ENCODE results near the gene BLOC1S6. TPM values are rescaled to one million over a fixed set of nuclear protein-coding genes. Genes with fewer than 3 reads are reported as not detected.
A peak's percentile ranks its signal among the peaks of the same experiment; 100 is the strongest.

Gene BLOC1S6
- total and polyA plus RNA-seq, 9 of the 15 experiments (the other 6 are each of a cell fraction or from before 2014, with no cell fraction given), result 18.2 to 72.4 (median 38.4) TPM

DNA sequence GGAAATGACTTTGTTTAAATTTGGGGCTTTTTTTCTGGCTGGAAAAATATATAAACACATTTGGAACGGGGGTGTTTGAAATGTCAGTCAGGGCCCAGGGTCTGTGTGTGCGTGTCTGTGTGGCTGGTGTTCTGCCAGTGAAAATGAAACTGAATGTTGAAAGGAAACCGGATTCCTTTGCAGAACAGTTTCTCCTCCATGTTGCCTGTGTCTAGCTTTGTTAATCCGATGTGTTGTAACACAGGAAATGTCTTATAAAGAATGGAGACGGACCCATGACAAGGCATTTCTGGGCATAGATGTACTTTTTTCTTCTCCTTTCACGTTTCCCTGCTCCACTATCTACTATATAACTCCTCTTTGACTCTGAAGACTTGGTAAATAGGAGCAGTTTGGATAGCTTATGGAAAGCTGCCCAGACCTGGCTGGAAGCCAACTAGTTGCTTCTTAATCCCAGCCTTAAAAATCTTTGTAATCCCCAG, 50.4 kb downstream of the BLOC1S6 start (continued):
- TF ChIP-seq, protein P1, sequence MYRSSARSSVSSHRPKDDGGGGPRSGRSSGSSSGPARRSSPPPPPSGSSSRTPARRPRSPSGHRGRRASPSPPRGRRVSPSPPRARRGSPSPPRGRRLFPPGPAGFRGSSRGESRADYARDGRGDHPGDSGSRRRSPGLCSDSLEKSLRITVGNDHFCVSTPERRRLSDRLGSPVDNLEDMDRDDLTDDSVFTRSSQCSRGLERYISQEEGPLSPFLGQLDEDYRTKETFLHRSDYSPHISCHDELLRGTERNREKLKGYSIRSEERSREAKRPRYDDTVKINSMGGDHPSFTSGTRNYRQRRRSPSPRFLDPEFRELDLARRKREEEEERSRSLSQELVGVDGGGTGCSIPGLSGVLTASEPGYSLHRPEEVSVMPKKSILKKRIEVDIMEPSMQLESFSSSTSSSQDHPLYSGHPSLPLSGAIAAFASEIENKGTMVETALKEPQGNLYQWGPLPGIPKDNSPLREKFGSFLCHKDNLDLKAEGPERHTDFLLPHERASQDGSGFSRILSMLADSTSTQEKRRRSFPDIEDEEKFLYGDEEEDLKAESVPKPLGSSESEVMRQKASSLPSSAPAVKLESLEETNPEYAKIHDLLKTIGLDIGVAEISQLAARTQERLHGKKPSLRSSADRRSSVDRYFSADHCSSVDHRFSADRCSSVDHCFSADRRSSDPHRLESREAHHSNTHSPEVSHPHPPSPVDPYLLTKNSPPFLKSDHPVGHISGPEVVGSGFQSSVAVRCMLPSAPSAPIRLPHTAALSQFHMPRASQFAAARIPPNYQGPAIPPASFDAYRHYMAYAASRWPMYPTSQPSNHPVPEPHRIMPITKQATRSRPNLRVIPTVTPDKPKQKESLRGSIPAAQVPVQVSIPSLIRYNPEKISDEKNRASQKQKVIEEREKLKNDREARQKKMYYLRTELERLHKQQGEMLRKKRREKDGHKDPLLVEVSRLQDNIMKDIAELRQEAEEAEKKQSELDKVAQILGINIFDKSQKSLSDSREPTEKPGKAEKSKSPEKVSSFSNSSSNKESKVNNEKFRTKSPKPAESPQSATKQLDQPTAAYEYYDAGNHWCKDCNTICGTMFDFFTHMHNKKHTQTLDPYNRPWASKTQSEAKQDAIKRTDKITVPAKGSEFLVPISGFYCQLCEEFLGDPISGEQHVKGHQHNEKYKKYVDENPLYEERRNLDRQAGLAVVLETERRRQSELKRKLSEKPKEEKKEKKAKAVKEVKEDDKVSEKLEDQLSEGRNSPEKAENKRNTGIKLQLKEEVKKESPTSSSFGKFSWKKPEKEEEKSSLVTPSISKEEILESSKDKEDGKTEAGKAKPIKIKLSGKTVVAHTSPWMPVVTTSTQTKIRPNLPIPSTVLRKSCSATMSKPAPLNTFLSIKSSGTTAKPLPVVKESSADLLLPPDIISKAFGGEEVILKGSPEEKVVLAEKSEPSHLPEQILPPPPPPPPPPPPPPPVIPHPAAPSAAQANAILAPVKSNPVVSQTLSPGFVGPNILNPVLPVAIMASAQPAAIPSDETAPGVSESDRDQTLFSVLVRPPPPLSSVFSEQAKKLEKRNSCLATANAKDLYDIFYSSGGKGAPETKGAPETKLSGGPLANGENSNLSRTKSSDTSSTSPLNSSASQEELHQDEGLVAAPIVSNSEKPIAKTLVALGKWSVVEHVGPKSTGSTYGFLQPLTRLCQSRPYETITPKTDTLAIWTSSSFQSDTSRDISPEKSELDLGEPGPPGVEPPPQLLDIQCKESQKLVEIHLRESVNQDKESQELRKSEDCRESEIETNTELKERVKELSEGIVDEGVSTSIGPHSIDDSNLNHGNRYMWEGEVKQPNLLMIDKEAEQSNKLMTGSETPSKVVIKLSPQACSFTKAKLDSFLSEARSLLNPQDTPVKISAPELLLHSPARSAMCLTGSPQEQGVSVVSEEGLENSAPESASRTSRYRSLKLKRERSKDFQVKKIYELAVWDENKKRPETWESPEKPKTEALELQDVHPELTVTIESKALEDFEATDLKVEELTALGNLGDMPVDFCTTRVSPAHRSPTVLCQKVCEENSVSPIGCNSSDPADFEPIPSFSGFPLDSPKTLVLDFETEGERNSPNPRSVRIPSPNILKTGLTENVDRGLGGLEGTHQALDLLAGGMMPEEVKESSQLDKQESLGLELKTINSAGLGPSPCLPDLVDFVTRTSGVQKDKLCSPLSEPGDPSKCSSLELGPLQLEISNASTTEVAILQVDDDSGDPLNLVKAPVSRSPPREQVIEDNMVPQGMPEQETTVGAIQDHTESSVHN (IDR thresholded peaks at IDR 0.05; ENCODE audit: borderline replicate concordance in 1 of 2, low read depth in 1 of 2), result no peak
- TF ChIP-seq MAFG (tag; conservative IDR thresholded peaks at IDR 0.05) (peak; percentile 87), KLF6 (CRISPR knock-in tag; IDR thresholded peaks at IDR 0.05; ENCODE audit: borderline replicate concordance) (no peak), ZC3H4 (CRISPR knock-in tag; IDR thresholded peaks at IDR 0.05; ENCODE audit: borderline replicate concordance) (no peak), PRMT5 (CRISPR knock-in tag; IDR thresholded peaks at IDR 0.05) (no peak), SMARCB1 (IDR thresholded peaks at IDR 0.05; ENCODE audit: insufficient read length, low read depth) (no peak), ZNF175 (CRISPR knock-in tag; IDR thresholded peaks at IDR 0.05; ENCODE audit: low read depth) (peak; percentile 75; the same call in 1 of the 2 replicates), WHSC1 (IDR thresholded peaks at IDR 0.05; ENCODE audit: low read length) (no peak), PTTG1 (tag; IDR thresholded peaks at IDR 0.05; ENCODE audit: low read depth) (0 out of 2 replicates have a peak, but pooled peaks have one; percentile 61), TAF15 (IDR thresholded peaks at IDR 0.05; ENCODE audit: low read depth, low read length) (no peak), ZFP30 (CRISPR knock-in tag; IDR thresholded peaks at IDR 0.05; ENCODE audit: borderline replicate concordance) (no peak), OTX1 (CRISPR knock-in tag; IDR thresholded peaks at IDR 0.05) (no peak), BRD4 (IDR thresholded peaks at IDR 0.05) (no peak), ATF1 (CRISPR knock-in tag; IDR thresholded peaks at IDR 0.05) (no peak), ATF1 (tag; IDR thresholded peaks at IDR 0.05) (no peak), ZNF134 (CRISPR knock-in tag; conservative IDR thresholded peaks at IDR 0.05) (no peak)
- TF ChIP-seq, protein P2, sequence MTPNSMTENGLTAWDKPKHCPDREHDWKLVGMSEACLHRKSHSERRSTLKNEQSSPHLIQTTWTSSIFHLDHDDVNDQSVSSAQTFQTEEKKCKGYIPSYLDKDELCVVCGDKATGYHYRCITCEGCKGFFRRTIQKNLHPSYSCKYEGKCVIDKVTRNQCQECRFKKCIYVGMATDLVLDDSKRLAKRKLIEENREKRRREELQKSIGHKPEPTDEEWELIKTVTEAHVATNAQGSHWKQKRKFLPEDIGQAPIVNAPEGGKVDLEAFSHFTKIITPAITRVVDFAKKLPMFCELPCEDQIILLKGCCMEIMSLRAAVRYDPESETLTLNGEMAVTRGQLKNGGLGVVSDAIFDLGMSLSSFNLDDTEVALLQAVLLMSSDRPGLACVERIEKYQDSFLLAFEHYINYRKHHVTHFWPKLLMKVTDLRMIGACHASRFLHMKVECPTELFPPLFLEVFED (CRISPR knock-in tag; conservative IDR thresholded peaks at IDR 0.05), result no peak
- TF ChIP-seq, protein P3, sequence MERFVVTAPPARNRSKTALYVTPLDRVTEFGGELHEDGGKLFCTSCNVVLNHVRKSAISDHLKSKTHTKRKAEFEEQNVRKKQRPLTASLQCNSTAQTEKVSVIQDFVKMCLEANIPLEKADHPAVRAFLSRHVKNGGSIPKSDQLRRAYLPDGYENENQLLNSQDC (CRISPR knock-in tag; IDR thresholded peaks at IDR 0.05), result no peak
- TF ChIP-seq, protein P4, sequence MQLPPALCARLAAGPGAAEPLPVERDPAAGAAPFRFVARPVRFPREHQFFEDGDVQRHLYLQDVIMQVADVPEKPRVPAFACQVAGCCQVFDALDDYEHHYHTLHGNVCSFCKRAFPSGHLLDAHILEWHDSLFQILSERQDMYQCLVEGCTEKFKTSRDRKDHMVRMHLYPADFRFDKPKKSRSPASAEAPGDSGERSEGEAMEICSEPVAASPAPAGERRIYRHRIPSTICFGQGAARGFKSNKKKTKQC (CRISPR knock-in tag; IDR thresholded peaks at IDR 0.05), result no peak

All from K562 (cell line).